Astrocyte of the cerebellum (primary cell): ENCODE measurements around the gene CBX5.
A peak's percentile ranks its signal among the peaks of the same experiment; 100 is the strongest.

Experiments
- DNase-seq: peaks from one replicate; pipeline ENCODE4 v3.0.0-alpha.2; 2011; ENCODE audit warnings: low read depth
- H3K4me3 ChIP-seq: 2 replicates; pipeline ENCODE4 v1.5.1; 2011; ENCODE audit warnings: mild to moderate bottlenecking, low read depth, low read length, moderate library complexity
- CTCF ChIP-seq: IDR thresholded peaks from 2 replicates; pipeline ENCODE4 v1.5.1; 2012; ENCODE audit warnings: low read length, low read depth, moderate library complexity, mild to moderate bottlenecking; ENCODE audit errors: missing control alignments
- in situ Hi-C: cut with HindIII; loops from 2 replicates; pipeline ENCODE4 v1.10.0; 2017; ENCODE audit warnings: low sequenced_read_pairs

The CBX5 gene

DNA sequence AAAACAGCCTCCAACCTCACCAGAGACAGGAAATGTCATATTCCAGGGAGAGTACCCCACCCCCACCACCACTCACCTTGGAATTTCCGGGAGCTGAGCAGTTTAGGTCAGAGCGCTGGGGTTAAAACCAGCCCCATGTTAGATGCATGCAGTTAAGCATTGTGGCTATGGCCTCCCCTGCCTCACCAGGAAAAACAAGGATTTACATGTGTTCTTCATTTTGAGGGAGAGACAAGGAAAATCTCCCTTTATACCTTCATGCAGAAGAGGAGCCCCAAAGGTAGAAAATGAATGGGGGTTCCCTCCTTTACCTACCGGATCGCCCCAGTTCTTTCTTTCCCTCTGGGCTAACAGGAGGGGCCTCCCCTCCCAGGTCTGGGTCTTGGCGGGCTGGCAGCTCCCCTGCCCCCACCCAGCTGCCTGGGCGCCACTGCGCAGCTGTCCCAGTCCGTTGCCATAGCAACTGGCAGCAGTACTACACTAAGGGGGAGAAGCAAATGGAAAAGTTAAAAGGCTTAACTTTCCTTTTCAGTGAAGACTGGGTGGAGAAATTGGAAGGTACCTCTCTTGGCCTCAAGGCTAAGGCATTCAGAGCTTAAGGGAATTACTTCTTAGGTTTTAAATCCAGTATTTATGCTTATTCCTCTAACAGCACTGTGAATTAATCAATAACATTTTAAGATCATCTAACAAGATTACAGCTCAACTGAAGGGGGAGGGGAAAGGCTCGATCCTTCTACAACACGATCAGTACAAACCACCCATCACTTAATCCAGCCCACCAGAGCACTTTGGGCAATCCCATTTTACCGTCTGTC lies 20.5 kb downstream of the CBX5 start:
- in situ Hi-C loops, result no loop called here
- H3K4me3 ChIP-seq, result peak overlapping the region; percentile 44
- peak; percentile 68 for DNase-seq
- no peak for TF ChIP-seq CTCF

GRCh38 chr12:54258201-54258681 lies 21.7 kb downstream of the CBX5 start:
- TF ChIP-seq CTCF, result no peak
- in situ Hi-C loops, result no loop called here
- DNase-seq, result peak; percentile 27
- no peak overlapping the region for H3K4me3 ChIP-seq

DNA sequence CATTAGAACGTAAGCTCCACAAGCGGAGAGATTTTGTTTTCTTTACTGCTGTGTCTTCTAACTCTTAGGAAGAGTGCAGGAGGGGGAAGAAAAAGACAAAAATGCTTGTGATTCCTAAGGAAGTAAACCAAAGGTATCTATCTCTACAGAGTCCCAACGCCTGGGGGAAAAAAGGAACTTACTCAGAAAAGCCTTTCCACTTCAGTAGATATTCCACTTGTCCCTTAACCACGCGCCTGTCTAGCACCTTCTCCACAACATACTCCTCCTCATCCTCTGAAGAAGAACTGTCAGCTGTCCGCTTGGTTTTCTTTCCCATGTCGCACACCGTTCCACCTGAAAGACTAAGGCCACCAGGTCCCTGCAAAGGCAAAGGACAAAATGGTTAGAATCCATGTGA lies 22.6 kb downstream of the CBX5 start:
- in situ Hi-C loops, result no loop called here
- no peak for TF ChIP-seq CTCF
- no peak for DNase-seq
- H3K4me3 ChIP-seq, result no peak overlapping the region

- in situ Hi-C loops, result no loop called here
- no peak for TF ChIP-seq CTCF
- H3K4me3 ChIP-seq, result no peak overlapping the region
- DNase-seq, result no peak
Measured at GRCh38 chr12:54253240-54253639, 26.7 kb downstream of the CBX5 start.

DNA sequence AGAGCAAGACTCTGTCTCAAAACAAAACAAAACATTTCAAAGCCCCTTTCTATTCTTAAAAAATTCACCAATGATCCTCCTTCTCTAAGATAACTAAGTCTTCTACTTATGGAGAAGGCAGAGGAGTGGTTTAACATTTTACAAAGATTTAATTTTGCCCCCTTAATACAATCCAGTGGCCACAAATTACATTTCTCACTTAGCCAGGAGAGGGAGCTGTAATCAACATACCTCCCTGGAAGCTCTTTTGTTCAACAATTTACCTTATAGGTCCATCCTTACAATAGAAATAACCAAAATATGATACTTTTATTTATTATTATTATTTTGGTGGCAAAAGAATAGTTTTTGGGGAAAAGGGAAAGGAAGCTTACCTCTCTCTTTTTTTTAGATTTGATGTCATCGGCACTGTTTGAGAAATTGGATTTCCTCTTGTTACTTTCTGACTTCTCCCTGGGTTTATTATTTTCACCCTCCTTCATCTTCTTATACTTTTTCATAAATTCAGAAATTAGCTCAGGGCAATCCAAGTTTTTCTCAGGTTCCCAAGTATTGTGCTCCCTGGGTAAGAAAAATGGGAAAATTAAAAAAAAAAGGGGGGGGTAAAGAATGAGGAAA lies 28.1 kb downstream of the CBX5 start:
- TF ChIP-seq CTCF, result peak; percentile 61
- in situ Hi-C loops, result no loop called here
- DNase-seq, result peak; percentile 33
- no peak overlapping the region for H3K4me3 ChIP-seq

DNA sequence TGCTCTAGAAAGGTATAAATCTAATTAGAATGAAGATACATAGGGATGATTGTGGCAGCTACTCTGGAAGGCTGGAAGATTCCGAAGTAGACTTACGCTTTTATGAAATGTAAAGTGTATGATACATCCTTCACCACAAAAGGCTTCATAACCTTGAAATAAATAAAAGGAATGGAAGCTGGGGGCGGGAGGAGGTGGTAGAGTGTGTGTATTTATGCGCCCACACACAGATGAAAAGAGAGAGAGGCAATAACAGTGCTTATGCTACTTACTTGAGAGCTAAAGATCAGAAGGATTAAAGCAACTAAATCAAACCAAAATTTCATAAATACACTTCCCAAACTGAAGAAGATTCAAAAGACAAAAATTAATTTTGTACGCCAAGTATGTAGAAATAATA lies 30.4 kb downstream of the CBX5 start:
- in situ Hi-C loops, result no loop called here

More for the DNA sequence above, 30.4 kb downstream of the CBX5 start:
- H3K4me3 ChIP-seq, result no peak overlapping the region
- no peak for DNase-seq
- no peak for TF ChIP-seq CTCF
